ENCODE data around the gene AK8.

AK8 gene

GRCh38 chr9:132876849-132877248, 1.2 kb downstream of the AK8 start:
- Histone ChIP-seq H3K27ac (ENCODE audit: low read depth, low read length) (no peak overlapping the region), H3K9ac (ENCODE audit: low read length) (no peak overlapping the region), H3K36me3 (ENCODE audit: control insufficient read depth, insufficient read depth, low read length) (no peaks in the 10 kb centered on the region), H3K9me3 (ENCODE audit: control insufficient read depth, insufficient read depth, low read depth, low read length) (no peaks in the 10 kb centered on the region), H3K4me3 (ENCODE audit: low read depth, low read length) (no peak overlapping the region), H3K27me3 (ENCODE audit: control insufficient read depth, insufficient read depth, low read length) (peaks cover 32% of the 10 kb centered on the region), H3K4me1 (ENCODE audit: control insufficient read depth, insufficient read depth, low read length) (no peaks in the 10 kb centered on the region)

- no peaks in the 10 kb centered on the region for H3K9me3 ChIP-seq (ENCODE audit: control insufficient read depth, insufficient read depth, low read depth, low read length)
- H3K27me3 ChIP-seq (ENCODE audit: control insufficient read depth, insufficient read depth, low read length): peaks cover 32% of the 10 kb centered on the region
- H3K4me3 ChIP-seq (ENCODE audit: low read depth, low read length): no peak overlapping the region
- H3K9ac ChIP-seq (ENCODE audit: low read length): no peak overlapping the region
- H3K27ac ChIP-seq (ENCODE audit: low read depth, low read length): no peak overlapping the region
- H3K36me3 ChIP-seq (ENCODE audit: control insufficient read depth, insufficient read depth, low read length): no peaks in the 10 kb centered on the region
- H3K4me1 ChIP-seq (ENCODE audit: control insufficient read depth, insufficient read depth, low read length): no peaks in the 10 kb centered on the region
Observed at GRCh38 chr9:132875159-132875558, 2.9 kb downstream of the AK8 start.

- Histone ChIP-seq H3K4me1 (ENCODE audit: control insufficient read depth, insufficient read depth, low read length) (no peaks in the 10 kb centered on the region), H3K9ac (ENCODE audit: low read length) (no peak overlapping the region), H3K4me3 (ENCODE audit: low read depth, low read length) (no peak overlapping the region), H3K36me3 (ENCODE audit: control insufficient read depth, insufficient read depth, low read length) (no peaks in the 10 kb centered on the region), H3K27ac (ENCODE audit: low read depth, low read length) (no peak overlapping the region), H3K9me3 (ENCODE audit: control insufficient read depth, insufficient read depth, low read depth, low read length) (no peaks in the 10 kb centered on the region), H3K27me3 (ENCODE audit: control insufficient read depth, insufficient read depth, low read length) (peaks cover 32% of the 10 kb centered on the region)
Observed at GRCh38 chr9:132873403-132873802, 4.7 kb downstream of the AK8 start.

GRCh38 chr9:132869266-132869665, 8.8 kb downstream of the AK8 start:
- Histone ChIP-seq H3K4me3 (ENCODE audit: low read depth, low read length) (no peak overlapping the region), H3K9ac (ENCODE audit: low read length) (no peak overlapping the region), H3K27me3 (ENCODE audit: control insufficient read depth, insufficient read depth, low read length) (no peaks in the 10 kb centered on the region), H3K27ac (ENCODE audit: low read depth, low read length) (no peak overlapping the region), H3K4me1 (ENCODE audit: control insufficient read depth, insufficient read depth, low read length) (peaks cover 5% of the 10 kb centered on the region; the same call in 1 of the 2 replicates), H3K36me3 (ENCODE audit: control insufficient read depth, insufficient read depth, low read length) (no peaks in the 10 kb centered on the region), H3K9me3 (ENCODE audit: control insufficient read depth, insufficient read depth, low read depth, low read length) (no peaks in the 10 kb centered on the region)

GRCh38 chr9:132866898-132867297, 11.2 kb downstream of the AK8 start:
- no peak overlapping the region for H3K27ac ChIP-seq (ENCODE audit: low read depth, low read length)
- no peaks in the 10 kb centered on the region for H3K27me3 ChIP-seq (ENCODE audit: control insufficient read depth, insufficient read depth, low read length)
- H3K9me3 ChIP-seq (ENCODE audit: control insufficient read depth, insufficient read depth, low read depth, low read length): no peaks in the 10 kb centered on the region
- H3K4me3 ChIP-seq (ENCODE audit: low read depth, low read length): no peak overlapping the region
- no peak overlapping the region for H3K9ac ChIP-seq (ENCODE audit: low read length)
- H3K36me3 ChIP-seq (ENCODE audit: control insufficient read depth, insufficient read depth, low read length): no peaks in the 10 kb centered on the region
- peaks cover 5% of the 10 kb centered on the region; the same call in 1 of the 2 replicates for H3K4me1 ChIP-seq (ENCODE audit: control insufficient read depth, insufficient read depth, low read length)

GRCh38 chr9:132864691-132865090, 13.4 kb downstream of the AK8 start:
- Histone ChIP-seq H3K4me1 (ENCODE audit: control insufficient read depth, insufficient read depth, low read length) (peaks cover 5% of the 10 kb centered on the region; the same call in 1 of the 2 replicates), H3K36me3 (ENCODE audit: control insufficient read depth, insufficient read depth, low read length) (no peaks in the 10 kb centered on the region), H3K27me3 (ENCODE audit: control insufficient read depth, insufficient read depth, low read length) (no peaks in the 10 kb centered on the region), H3K4me3 (ENCODE audit: low read depth, low read length) (no peak overlapping the region), H3K9me3 (ENCODE audit: control insufficient read depth, insufficient read depth, low read depth, low read length) (no peaks in the 10 kb centered on the region), H3K27ac (ENCODE audit: low read depth, low read length) (no peak overlapping the region), H3K9ac (ENCODE audit: low read length) (no peak overlapping the region)

- Histone ChIP-seq H3K27me3 (ENCODE audit: control insufficient read depth, insufficient read depth, low read length) (no peaks in the 10 kb centered on the region), H3K9ac (ENCODE audit: low read length) (no peak overlapping the region), H3K27ac (ENCODE audit: low read depth, low read length) (no peak overlapping the region), H3K36me3 (ENCODE audit: control insufficient read depth, insufficient read depth, low read length) (no peaks in the 10 kb centered on the region), H3K4me1 (ENCODE audit: control insufficient read depth, insufficient read depth, low read length) (peaks cover 5% of the 10 kb centered on the region; the same call in 1 of the 2 replicates), H3K4me3 (ENCODE audit: low read depth, low read length) (no peak overlapping the region), H3K9me3 (ENCODE audit: control insufficient read depth, insufficient read depth, low read depth, low read length) (no peaks in the 10 kb centered on the region)
Observed at GRCh38 chr9:132864277-132864676, 13.8 kb downstream of the AK8 start.

GRCh38 chr9:132863096-132863495, 15.0 kb downstream of the AK8 start:
- no peak overlapping the region for H3K27ac ChIP-seq (ENCODE audit: low read depth, low read length)

GRCh38 chr9:132862533-132862932, 15.6 kb downstream of the AK8 start:
- Histone ChIP-seq H3K9ac (ENCODE audit: low read length) (no peak overlapping the region), H3K27ac (ENCODE audit: low read depth, low read length) (no peak overlapping the region), H3K36me3 (ENCODE audit: control insufficient read depth, insufficient read depth, low read length) (no peaks in the 10 kb centered on the region), H3K4me3 (ENCODE audit: low read depth, low read length) (no peak overlapping the region), H3K27me3 (ENCODE audit: control insufficient read depth, insufficient read depth, low read length) (no peaks in the 10 kb centered on the region), H3K9me3 (ENCODE audit: control insufficient read depth, insufficient read depth, low read depth, low read length) (no peaks in the 10 kb centered on the region), H3K4me1 (ENCODE audit: control insufficient read depth, insufficient read depth, low read length) (peaks cover 13% of the 10 kb centered on the region; the same call in 1 of the 2 replicates)

More at GRCh38 chr9:132863096-132863495, 15.0 kb downstream of the AK8 start:
- no peaks in the 10 kb centered on the region for H3K27me3 ChIP-seq (ENCODE audit: control insufficient read depth, insufficient read depth, low read length)
- H3K9me3 ChIP-seq (ENCODE audit: control insufficient read depth, insufficient read depth, low read depth, low read length): no peaks in the 10 kb centered on the region
- H3K9ac ChIP-seq (ENCODE audit: low read length): no peak overlapping the region
- H3K36me3 ChIP-seq (ENCODE audit: control insufficient read depth, insufficient read depth, low read length): no peaks in the 10 kb centered on the region
- H3K4me3 ChIP-seq (ENCODE audit: low read depth, low read length): no peak overlapping the region
- H3K4me1 ChIP-seq (ENCODE audit: control insufficient read depth, insufficient read depth, low read length): peaks cover 8% of the 10 kb centered on the region; the same call in 1 of the 2 replicates

GRCh38 chr9:132861666-132862065, 16.4 kb downstream of the AK8 start:
- H3K36me3 ChIP-seq (ENCODE audit: control insufficient read depth, insufficient read depth, low read length): no peaks in the 10 kb centered on the region
- peaks cover 20% of the 10 kb centered on the region; the same call in 1 of the 2 replicates for H3K4me1 ChIP-seq (ENCODE audit: control insufficient read depth, insufficient read depth, low read length)
- H3K9me3 ChIP-seq (ENCODE audit: control insufficient read depth, insufficient read depth, low read depth, low read length): no peaks in the 10 kb centered on the region
- H3K4me3 ChIP-seq (ENCODE audit: low read depth, low read length): no peak overlapping the region
- no peaks in the 10 kb centered on the region for H3K27me3 ChIP-seq (ENCODE audit: control insufficient read depth, insufficient read depth, low read length)
- no peak overlapping the region for H3K27ac ChIP-seq (ENCODE audit: low read depth, low read length)
- H3K9ac ChIP-seq (ENCODE audit: low read length): no peak overlapping the region

- Histone ChIP-seq H3K27me3 (ENCODE audit: control insufficient read depth, insufficient read depth, low read length) (no peaks in the 10 kb centered on the region), H3K4me3 (ENCODE audit: low read depth, low read length) (no peak overlapping the region), H3K9ac (ENCODE audit: low read length) (no peak overlapping the region), H3K4me1 (ENCODE audit: control insufficient read depth, insufficient read depth, low read length) (peaks cover 23% of the 10 kb centered on the region; the same call in 1 of the 2 replicates), H3K36me3 (ENCODE audit: control insufficient read depth, insufficient read depth, low read length) (no peaks in the 10 kb centered on the region), H3K9me3 (ENCODE audit: control insufficient read depth, insufficient read depth, low read depth, low read length) (no peaks in the 10 kb centered on the region), H3K27ac (ENCODE audit: low read depth, low read length) (no peak overlapping the region)
Observed at GRCh38 chr9:132858751-132859150, 19.3 kb downstream of the AK8 start.
